Uterus (tissue), 2 donors: ENCODE data around the gene OR9Q1.

Experiments
- POLR2A ChIP-seq, 2 donors: fragments of 450-650 bp; IDR thresholded peaks; one replicate each; pipeline ENCODE4 v1.6.1; 2016; ENCODE audit warnings: antibody characterized with exemption in 2 of 2, mild to moderate bottlenecking in 1 of 2, moderate library complexity in 1 of 2
- TF ChIP-seq, protein P1 (sequence below), 4 experiments: fragments of 200-600 bp in 2 of 4; fragments of 450-650 bp in 2 of 4; sonication (generic) in 2 of 4; IDR thresholded peaks; one replicate each; pipeline ENCODE4 v1.5.1; 2016 to 2019; ENCODE audit warnings: antibody characterized with exemption in 4 of 4, mild to moderate bottlenecking in 2 of 4, moderate library complexity in 1 of 4

DNA sequence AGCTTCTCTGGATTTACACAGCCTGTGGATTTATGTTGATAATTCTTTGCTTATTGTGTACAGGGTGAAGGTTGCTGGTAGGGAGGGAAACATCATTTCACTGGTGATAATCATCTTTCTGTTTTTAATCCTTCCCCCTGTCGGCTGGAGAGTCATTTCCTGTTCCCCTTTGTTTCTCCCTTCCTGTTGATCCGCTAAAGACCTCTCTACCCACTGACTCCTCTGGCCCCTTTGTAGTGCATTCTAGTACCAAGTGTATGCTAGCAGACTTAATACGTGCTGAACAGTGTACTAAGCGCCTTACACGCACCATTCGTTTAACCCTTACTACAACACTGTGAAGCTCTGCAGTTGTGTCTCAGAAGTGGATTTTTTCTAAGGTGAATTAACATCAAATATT lies 19.0 kb upstream of the OR9Q1 start:
- TF ChIP-seq, protein P1, sequence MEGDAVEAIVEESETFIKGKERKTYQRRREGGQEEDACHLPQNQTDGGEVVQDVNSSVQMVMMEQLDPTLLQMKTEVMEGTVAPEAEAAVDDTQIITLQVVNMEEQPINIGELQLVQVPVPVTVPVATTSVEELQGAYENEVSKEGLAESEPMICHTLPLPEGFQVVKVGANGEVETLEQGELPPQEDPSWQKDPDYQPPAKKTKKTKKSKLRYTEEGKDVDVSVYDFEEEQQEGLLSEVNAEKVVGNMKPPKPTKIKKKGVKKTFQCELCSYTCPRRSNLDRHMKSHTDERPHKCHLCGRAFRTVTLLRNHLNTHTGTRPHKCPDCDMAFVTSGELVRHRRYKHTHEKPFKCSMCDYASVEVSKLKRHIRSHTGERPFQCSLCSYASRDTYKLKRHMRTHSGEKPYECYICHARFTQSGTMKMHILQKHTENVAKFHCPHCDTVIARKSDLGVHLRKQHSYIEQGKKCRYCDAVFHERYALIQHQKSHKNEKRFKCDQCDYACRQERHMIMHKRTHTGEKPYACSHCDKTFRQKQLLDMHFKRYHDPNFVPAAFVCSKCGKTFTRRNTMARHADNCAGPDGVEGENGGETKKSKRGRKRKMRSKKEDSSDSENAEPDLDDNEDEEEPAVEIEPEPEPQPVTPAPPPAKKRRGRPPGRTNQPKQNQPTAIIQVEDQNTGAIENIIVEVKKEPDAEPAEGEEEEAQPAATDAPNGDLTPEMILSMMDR (IDR thresholded peaks at IDR 0.05) = no peak
- no peak for TF ChIP-seq POLR2A (IDR thresholded peaks at IDR 0.05)
